KMS-11 (cell line): ENCODE results near the gene BRCA1.

Source experiments
- H2AFZ ChIP-seq: fragments of 200-600 bp; sonication (generic); 2 replicates; pipeline ENCODE4 v1.6.1; 2016; ENCODE audit warnings: antibody characterized with exemption, mixed run types, low read depth
- H3K27ac ChIP-seq: fragments of 200-600 bp; sonication (generic); 2 replicates; pipeline ENCODE4 v1.6.1; 2016; ENCODE audit warnings: mild to moderate bottlenecking, mixed run types
- H3K27me3 ChIP-seq: fragments of 200-600 bp; sonication (generic); 2 replicates; pipeline ENCODE4 v1.6.1; 2017; ENCODE audit warnings: mild to moderate bottlenecking, low read depth, mixed run types, moderate library complexity; ENCODE audit not compliant: insufficient read depth
- H3K36me3 ChIP-seq: fragments of 200-600 bp; sonication (generic); 2 replicates; pipeline ENCODE4 v1.6.1; 2017; ENCODE audit warnings: mild to moderate bottlenecking, mixed run types; ENCODE audit not compliant: insufficient read depth
- H3K4me1 ChIP-seq: fragments of 200-600 bp; sonication (generic); 2 replicates; pipeline ENCODE4 v1.6.1; 2016; ENCODE audit warnings: mild to moderate bottlenecking, low read depth, mixed run types; ENCODE audit not compliant: poor library complexity, severe bottlenecking
- H3K4me2 ChIP-seq: fragments of 200-600 bp; sonication (generic); 2 replicates; pipeline ENCODE4 v1.7.0; 2016; ENCODE audit warnings: mild to moderate bottlenecking, mixed run types
- H3K4me3 ChIP-seq: fragments of 200-600 bp; sonication (generic); IDR thresholded peaks from 2 replicates; pipeline ENCODE4 v1.6.1; 2017; ENCODE audit warnings: low read depth, low read length, mixed read lengths; ENCODE audit not compliant: insufficient read depth
- H3K79me2 ChIP-seq: fragments of 200-600 bp; sonication (generic); 2 replicates; pipeline ENCODE4 v1.6.1; 2016; ENCODE audit warnings: low read depth, mixed run types; ENCODE audit not compliant: insufficient read depth
- H3K9ac ChIP-seq: fragments of 200-600 bp; sonication (generic); 2 replicates; pipeline ENCODE4 v1.6.1; 2016; ENCODE audit warnings: mild to moderate bottlenecking, mixed run types
- H4K20me1 ChIP-seq: fragments of 200-600 bp; sonication (generic); 2 replicates; pipeline ENCODE4 v1.6.1; 2016; ENCODE audit warnings: mild to moderate bottlenecking, mixed run types; ENCODE audit not compliant: insufficient read depth
- TF ChIP-seq, protein P1 (sequence below): fragments of 200-600 bp; sonication (generic); conservative IDR thresholded peaks from 2 replicates; pipeline ENCODE4 v1.6.1; 2017; ENCODE audit warnings: low read depth, mild to moderate bottlenecking, antibody characterized with exemption, low read length, moderate library complexity, mixed read lengths

The BRCA1 gene

DNA sequence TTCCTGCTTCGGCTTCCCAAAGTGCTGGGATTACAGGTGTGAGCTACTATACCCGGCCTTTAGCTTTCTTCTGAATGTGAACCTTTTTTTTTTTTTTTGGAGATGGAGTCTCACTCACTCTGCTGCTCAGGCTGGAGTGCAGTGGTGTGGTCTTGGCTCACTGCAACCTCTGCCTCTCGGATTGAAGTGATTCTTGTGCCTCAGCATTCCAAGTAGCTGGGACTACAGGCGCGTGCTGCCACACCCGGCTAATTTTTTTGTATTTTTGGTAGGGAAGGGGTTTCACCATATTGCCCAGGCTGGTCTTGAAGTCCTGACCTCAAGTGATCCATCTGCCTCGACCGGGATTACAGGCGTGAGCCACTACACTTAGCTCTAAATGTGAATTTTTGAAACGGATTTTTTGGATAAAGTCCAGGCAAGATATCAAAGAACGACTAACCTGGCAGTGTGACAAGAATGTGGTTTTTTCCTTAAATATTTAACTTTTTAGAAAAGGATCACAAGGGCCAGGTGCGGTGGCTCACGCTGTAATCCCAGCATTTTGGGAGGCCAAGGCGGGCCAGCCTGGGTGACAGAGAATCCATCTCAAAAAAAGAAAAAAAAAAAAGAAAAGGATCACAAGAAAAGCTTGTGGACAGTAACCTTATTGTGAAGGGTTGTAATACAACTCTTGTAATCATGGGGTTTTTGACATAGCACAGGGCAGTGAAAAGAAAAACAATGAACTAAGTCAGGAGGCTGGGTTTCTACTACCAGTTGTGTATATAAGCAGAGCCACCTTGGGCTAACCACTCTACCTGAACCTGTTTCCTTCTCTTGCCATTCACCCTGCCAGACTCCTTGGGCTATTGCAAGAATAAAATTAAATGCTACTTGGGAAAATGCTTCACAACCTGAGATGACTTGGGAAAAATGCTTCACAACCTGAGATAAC lies 6.2 kb downstream of the BRCA1 start:
- TF ChIP-seq, protein P1, sequence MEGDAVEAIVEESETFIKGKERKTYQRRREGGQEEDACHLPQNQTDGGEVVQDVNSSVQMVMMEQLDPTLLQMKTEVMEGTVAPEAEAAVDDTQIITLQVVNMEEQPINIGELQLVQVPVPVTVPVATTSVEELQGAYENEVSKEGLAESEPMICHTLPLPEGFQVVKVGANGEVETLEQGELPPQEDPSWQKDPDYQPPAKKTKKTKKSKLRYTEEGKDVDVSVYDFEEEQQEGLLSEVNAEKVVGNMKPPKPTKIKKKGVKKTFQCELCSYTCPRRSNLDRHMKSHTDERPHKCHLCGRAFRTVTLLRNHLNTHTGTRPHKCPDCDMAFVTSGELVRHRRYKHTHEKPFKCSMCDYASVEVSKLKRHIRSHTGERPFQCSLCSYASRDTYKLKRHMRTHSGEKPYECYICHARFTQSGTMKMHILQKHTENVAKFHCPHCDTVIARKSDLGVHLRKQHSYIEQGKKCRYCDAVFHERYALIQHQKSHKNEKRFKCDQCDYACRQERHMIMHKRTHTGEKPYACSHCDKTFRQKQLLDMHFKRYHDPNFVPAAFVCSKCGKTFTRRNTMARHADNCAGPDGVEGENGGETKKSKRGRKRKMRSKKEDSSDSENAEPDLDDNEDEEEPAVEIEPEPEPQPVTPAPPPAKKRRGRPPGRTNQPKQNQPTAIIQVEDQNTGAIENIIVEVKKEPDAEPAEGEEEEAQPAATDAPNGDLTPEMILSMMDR: no peak
- Histone ChIP-seq H3K36me3 (no peaks in the 10 kb centered on the region), H3K4me2 (no peak overlapping the region), H3K4me1 (peaks cover 7% of the 10 kb centered on the region), H3K27me3 (no peaks in the 10 kb centered on the region), H2AFZ (no peak overlapping the region), H3K9ac (no peak overlapping the region), H3K79me2 (peaks cover 9% of the 10 kb centered on the region), H4K20me1 (no peaks in the 10 kb centered on the region), H3K4me3 (no peak overlapping the region), H3K27ac (no peak overlapping the region)

DNA sequence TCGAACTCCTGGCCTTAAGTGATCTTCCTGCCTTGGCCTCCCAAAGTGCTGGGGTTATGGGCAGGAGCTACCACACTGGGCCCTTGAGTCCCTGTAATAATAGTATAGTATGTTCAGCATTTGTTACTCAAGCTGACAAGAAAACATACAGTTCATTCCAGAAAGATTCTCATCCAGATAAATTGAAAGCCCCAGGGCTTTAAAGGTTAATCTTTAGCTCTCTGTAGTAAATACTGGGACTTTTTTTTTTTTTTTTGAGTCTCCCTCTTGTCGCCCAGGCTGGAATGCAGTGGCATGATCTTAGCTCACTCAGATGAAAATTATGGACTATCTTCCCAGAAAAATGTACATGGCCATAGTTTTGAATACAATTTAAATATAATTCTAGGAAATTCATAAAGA lies 11.0 kb downstream of the BRCA1 start:
- no peaks in the 10 kb centered on the region for H3K27me3 ChIP-seq
- H2AFZ ChIP-seq: no peak overlapping the region
- no peaks in the 10 kb centered on the region for H4K20me1 ChIP-seq
- H3K9ac ChIP-seq: no peak overlapping the region
- no peak overlapping the region for H3K4me3 ChIP-seq
- H3K36me3 ChIP-seq: no peaks in the 10 kb centered on the region
- TF ChIP-seq, protein P1: no peak
- no peak overlapping the region for H3K27ac ChIP-seq
- no peak overlapping the region for H3K4me2 ChIP-seq
- no peaks in the 10 kb centered on the region for H3K79me2 ChIP-seq
- no peaks in the 10 kb centered on the region for H3K4me1 ChIP-seq

GRCh38 chr17:43106552-43106951 lies 18.6 kb downstream of the BRCA1 start:
- H3K79me2 ChIP-seq: no peaks in the 10 kb centered on the region
- no peak overlapping the region for H3K9ac ChIP-seq
- H3K27ac ChIP-seq: no peak overlapping the region
- no peak overlapping the region for H3K4me3 ChIP-seq
- H3K27me3 ChIP-seq: no peaks in the 10 kb centered on the region
- H3K36me3 ChIP-seq: 0 out of 2 replicates have a peak, but pooled peaks cover 5% of the 10 kb centered on the region
- H2AFZ ChIP-seq: no peak overlapping the region
- H3K4me1 ChIP-seq: no peaks in the 10 kb centered on the region
- H3K4me2 ChIP-seq: no peak overlapping the region
- no peaks in the 10 kb centered on the region for H4K20me1 ChIP-seq
- TF ChIP-seq, protein P1: no peak

DNA sequence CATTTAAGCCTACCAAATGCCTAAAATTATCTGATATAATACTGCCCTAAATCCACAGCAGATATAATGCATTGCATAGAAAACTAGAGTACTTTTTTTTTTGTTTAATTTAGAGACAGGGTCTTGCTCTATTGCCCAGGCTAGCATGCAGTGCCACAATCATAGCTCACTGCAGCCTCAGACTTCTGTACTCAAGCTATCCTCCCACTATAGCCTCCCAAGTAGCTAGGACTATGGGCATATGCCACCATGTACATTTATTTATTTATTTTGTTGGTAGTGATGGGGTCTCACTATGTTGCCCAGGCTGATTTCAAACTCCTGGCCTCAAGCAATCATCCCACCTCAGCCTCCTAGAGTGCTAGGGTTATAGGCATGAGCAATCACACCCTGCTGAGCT lies 20.0 kb downstream of the BRCA1 start:
- TF ChIP-seq, protein P1: no peak
- H3K36me3 ChIP-seq: 0 out of 2 replicates have a peak, but pooled peaks cover 5% of the 10 kb centered on the region

More for the DNA sequence above, 20.0 kb downstream of the BRCA1 start:
- Histone ChIP-seq H2AFZ (no peak overlapping the region), H3K4me2 (no peak overlapping the region), H4K20me1 (no peaks in the 10 kb centered on the region), H3K9ac (no peak overlapping the region), H3K4me3 (no peak overlapping the region), H3K79me2 (no peaks in the 10 kb centered on the region), H3K27me3 (no peaks in the 10 kb centered on the region), H3K27ac (no peak overlapping the region), H3K4me1 (no peaks in the 10 kb centered on the region)
